ENCODE results near the gene PFKFB4.
A peak's percentile ranks its signal among the peaks of the same experiment; 100 is the strongest.

Gene PFKFB4

DNA sequence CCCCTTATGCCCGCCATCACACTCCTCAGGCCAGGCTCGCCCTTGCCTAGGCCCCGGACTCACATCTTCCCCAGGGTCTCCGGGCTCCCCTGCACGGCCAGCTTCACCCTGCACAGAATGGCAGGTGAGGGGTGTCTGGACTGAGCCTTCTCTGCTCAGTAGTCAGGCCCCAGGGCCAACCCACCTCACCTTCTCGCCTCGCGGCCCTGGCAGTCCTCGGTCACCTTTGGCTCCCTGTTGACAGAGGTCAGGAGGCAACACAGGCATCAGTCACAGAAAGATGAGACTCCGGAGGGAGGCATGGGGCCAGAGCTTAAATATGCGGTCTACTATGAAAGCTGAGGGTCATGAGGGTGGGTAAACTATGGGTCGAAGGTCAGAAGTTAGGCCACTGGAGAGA, 15.3 kb upstream of the PFKFB4 start:
- no peak for DNase-seq
- TF ChIP-seq POLR2A (IDR thresholded peaks at IDR 0.05; ENCODE audit: low read length), result no peak
- no peak for TF ChIP-seq GATA1 (IDR thresholded peaks at IDR 0.05; ENCODE audit: low read depth, low read length)

DNA sequence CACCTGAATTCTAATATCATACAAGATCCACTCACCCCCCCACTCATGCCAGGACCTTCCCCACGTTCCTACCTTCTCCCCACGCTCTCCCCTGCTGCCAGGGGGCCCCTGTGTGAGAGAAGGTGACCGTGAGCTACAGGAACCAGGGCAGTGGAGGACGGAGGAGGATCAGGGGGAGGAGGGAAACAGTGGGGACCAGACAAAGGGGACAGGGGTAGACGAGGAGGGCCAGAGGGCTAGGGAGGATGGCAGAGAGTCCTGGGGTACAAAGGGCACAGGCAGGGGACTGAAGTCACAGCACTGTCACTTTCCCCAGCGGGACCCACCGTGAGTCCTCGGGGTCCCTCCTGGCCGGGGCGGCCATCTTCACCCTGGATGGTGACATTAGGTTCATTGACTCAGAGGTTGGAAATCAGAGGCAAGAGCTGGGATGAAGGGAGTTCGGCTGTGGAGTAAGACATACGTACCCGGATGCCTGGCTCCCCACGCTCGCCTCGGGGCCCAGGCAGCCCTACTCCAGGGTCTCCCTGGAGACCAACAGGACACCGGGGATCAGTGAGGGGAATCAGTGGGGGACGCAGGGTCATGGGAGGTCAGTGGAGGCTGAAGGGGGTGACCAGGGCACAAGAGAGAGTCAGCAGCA, 13.3 kb upstream of the PFKFB4 start:
- no peak for TF ChIP-seq POLR2A (IDR thresholded peaks at IDR 0.05; ENCODE audit: low read length)
- TF ChIP-seq GATA1 (IDR thresholded peaks at IDR 0.05; ENCODE audit: low read depth, low read length), result no peak
- DNase-seq, result no peak

DNA sequence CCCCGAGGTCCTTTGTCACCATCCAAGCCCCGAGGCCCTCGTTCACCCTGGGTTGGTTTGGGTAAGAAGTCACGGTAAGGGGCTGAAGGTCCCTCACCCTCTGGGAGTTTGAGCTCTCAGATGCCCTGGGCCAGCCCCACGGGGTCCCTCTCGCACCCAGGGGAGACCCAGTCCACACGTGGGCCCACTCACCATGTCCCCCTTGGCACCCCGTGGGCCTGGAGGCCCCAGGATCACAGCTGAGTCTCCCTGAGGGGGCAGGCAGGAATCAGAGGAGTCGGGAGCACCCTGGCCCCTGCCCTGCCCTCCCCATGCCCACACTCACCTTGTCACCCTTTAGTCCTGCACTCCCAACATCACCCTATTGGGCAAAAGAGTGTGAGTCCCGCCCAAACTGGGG, 12.8 kb upstream of the PFKFB4 start:
- TF ChIP-seq POLR2A (IDR thresholded peaks at IDR 0.05; ENCODE audit: low read length) (no peak), GATA1 (IDR thresholded peaks at IDR 0.05; ENCODE audit: low read depth, low read length) (no peak)
- no peak for DNase-seq

DNA sequence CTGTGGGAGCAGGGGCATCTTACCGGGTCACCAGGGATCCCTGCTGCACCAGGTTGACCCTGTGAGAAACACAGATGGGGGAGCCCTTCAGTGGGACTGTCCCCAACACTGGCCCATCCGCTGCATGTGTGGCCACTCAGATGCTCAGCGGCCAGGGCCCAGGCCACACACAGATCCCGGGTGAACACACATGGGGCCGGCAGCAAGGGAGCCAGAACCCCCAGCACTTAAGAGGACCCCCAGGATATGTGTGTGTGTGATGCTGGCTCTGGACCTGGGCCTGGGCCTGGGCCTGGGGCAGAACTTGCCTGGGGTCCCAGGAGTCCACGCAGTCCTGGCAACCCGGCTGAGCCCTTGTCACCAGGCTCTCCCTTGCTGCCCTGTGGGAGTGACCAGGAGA, 11.9 kb upstream of the PFKFB4 start:
- no peak for DNase-seq
- TF ChIP-seq GATA1 (IDR thresholded peaks at IDR 0.05; ENCODE audit: low read depth, low read length) (no peak), POLR2A (IDR thresholded peaks at IDR 0.05; ENCODE audit: low read length) (no peak)

DNA sequence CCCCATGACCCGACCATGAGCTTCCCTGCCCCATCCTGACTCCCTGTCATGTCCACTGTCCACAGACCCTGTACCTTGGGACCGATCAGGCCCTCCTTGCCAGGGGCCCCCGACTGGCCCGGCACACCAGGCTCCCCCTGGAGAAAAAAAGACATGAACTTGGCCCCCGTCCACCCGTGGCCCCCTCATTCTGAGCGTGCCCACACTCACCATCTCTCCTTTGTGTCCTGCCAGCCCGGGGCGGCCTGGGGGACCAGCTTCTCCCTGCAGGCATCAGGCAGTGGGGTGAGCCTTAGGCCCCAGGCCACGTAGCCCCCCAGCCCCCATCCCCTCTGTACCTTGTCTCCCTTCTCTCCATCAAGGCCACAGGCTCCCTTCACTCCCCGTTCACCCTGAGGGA, 10.9 kb upstream of the PFKFB4 start:
- TF ChIP-seq GATA1 (IDR thresholded peaks at IDR 0.05; ENCODE audit: low read depth, low read length) (no peak), POLR2A (IDR thresholded peaks at IDR 0.05; ENCODE audit: low read length) (no peak)
- no peak for DNase-seq

DNA sequence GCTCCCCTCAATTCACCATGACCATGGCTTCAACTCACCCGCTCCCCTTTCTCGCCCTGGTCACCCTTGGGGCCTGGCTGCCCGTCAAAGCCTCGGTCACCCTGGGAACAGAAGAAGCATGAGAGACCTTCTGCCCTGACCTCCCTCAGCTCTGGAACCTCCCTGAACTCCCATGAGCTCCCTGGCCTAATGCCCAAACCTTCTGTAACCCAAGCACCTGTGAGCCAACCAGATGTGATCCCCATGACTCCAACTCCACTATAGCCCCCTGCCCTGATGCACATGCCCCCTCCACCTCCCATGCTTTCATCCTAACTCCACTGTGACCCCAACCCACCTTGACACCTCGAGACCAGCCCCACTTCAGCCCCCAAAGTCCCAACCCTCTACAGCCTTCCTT, 10.5 kb upstream of the PFKFB4 start:
- DNase-seq, result no peak
- TF ChIP-seq POLR2A (IDR thresholded peaks at IDR 0.05; ENCODE audit: low read length) (no peak), GATA1 (IDR thresholded peaks at IDR 0.05; ENCODE audit: low read depth, low read length) (no peak)

DNA sequence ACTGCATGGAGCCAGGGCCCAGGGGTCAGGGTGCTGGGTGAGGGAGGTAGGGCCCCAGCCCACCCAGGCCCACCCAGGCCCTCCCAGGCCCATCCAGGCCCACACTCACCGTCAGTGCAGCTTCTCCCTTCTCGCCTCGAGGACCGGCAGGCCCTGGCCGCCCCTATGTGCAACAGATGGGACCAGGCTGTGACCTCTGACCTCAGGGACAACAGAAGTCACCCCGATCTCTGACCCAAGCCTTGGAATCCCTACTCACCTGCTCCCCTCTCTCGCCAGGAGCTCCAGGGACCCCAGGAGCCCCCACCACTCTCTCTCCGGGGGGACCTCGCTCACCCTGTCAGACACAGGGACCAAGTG, 9.8 kb upstream of the PFKFB4 start:
- TF ChIP-seq POLR2A (IDR thresholded peaks at IDR 0.05; ENCODE audit: low read length), result no peak
- TF ChIP-seq GATA1 (IDR thresholded peaks at IDR 0.05; ENCODE audit: low read depth, low read length), result no peak
- no peak for DNase-seq

DNA sequence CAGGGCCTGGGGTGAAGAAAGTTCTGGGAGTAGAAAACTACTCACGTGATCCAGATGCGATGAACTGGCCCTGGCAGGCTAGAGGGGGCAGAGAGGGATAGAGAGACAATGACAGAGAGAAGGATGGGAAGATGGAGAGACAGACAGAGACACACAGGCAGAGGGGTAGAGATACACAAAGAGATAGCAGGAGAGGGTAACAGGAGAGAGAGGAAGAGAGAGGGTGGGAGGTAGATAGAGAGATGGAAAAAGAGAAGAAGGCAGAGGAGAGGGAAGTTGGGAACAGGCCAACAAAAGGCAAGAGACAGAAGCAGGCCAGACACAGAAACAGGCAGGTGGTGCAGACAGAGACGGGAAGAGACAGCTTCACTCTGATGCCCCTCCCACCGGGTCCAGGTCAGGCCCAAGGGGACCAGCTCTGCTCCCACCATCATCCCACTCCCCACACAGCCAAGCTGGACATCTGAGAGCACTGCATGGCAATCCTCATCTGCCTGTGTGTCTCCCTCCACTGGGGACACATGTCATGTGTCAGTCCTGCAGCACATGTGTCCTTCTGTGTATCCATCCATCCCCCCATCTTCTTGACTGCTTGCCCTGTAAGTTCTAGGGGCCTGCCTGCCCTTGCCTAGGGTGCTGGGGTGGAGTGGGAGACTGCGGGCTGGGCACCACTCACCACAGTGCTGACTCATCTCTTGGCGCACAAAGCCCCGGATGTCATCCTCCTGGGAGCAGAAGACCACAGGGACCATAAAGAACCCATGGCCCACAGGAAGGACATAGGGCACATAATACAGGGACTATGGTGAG, 9.2 kb upstream of the PFKFB4 start:
- TF ChIP-seq GATA1 (IDR thresholded peaks at IDR 0.05; ENCODE audit: low read depth, low read length) (no peak), POLR2A (IDR thresholded peaks at IDR 0.05; ENCODE audit: low read length) (no peak)
- peak; percentile 21 to 53 for DNase-seq

DNA sequence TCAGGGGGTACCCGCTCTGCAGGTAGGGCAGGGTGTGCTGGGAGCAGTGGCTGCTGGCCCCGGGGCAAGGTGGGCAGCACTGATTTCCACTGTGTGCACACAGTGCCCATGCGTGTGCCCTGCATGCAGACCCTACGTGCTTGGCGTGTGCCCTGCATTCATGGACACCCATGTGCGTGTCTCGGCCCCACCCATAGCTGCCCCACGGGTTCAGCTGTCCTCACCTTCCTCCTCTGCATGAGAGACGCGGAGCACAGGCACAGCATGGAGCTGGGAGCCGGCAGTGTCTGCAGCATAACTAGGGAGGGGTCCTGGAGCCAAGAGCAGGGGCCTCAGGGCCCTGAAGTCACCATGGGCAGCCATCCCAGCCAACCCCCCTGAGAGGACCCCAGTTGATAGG, 8.6 kb upstream of the PFKFB4 start:
- no peak for TF ChIP-seq GATA1 (IDR thresholded peaks at IDR 0.05; ENCODE audit: low read depth, low read length)
- no peak for TF ChIP-seq POLR2A (IDR thresholded peaks at IDR 0.05; ENCODE audit: low read length)
- no peak for DNase-seq

DNA sequence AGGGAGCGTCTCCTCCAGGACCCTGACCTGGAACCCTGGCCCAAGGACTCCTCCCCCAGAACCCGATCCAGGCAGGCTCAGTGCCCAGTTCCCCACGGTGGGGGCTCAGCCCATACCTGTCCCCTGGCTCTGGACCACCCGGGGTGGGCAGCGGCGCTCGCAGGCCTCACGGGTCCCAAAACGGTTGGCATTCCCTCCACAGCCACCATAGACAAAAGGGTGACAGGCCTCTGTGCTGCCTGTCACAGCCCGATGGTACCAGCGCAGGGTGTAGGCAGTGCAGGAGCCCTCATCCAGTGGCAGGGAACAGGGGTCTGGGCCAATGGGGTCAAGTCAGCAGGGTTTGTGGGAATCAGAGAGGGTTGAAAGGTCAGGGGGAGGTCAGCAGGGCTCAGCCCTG, 8.1 kb upstream of the PFKFB4 start:
- DNase-seq, result no peak
- no peak for TF ChIP-seq POLR2A (IDR thresholded peaks at IDR 0.05; ENCODE audit: low read length)
- TF ChIP-seq GATA1 (IDR thresholded peaks at IDR 0.05; ENCODE audit: low read depth, low read length), result no peak

DNA sequence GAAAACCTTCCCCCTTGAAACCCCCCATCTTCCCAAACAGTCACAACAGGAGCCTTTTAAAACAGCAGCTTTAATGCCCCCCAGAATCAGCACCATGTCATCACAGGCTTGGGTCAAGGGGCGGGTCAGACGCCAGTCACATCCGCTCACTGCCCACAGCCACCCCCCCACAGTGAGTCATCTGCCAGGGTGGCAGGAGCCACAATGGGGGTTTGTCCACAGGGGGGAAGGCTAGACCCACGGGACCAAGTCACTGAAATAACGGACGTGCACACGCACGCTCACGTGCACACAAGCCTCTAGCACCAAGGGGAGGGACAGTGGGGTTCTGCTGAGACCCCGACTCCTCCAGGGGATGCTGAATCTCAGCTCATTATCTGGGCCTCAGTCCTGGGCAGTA, 7.4 kb upstream of the PFKFB4 start:
- TF ChIP-seq POLR2A (IDR thresholded peaks at IDR 0.05; ENCODE audit: low read length), result no peak
- TF ChIP-seq GATA1 (IDR thresholded peaks at IDR 0.05; ENCODE audit: low read depth, low read length), result no peak
- peak in 1 of 2 experiments; percentile 14 for DNase-seq

DNA sequence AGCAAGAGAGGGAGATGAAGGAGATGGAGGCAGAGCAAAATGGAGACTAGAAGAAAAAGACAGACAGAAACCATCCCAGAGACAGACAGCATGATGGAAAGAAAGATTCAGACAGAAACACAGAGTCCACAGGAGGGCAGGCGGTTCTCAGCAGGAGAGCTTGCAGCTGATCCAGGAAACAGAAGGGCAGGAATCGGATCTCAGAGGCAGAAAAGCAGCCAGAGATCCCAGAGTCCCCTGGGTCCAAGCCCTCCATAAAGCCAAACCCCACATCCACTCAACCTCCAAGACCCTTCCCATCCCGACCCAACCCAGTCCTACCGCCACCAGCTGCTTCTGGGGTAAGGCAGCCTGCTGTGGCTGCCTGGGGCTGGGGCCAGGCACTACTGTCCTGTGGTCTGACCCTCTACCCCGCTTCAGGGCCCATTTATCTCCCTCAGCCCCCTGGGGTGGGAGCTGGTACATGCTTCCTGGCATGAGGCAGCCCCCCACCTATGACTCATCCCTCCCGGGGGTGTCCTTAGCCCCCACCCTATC, 6.8 kb upstream of the PFKFB4 start, which contains the start of gene UCN2:
TSS of gene UCN2 (minus strand) at position 400 of the 537 bp plus-strand sequence. CDS start 657 bp downstream, outside the sequence.
- no peak for DNase-seq
- TF ChIP-seq GATA1 (IDR thresholded peaks at IDR 0.05; ENCODE audit: low read depth, low read length) (no peak), POLR2A (IDR thresholded peaks at IDR 0.05; ENCODE audit: low read length) (no peak)

DNA sequence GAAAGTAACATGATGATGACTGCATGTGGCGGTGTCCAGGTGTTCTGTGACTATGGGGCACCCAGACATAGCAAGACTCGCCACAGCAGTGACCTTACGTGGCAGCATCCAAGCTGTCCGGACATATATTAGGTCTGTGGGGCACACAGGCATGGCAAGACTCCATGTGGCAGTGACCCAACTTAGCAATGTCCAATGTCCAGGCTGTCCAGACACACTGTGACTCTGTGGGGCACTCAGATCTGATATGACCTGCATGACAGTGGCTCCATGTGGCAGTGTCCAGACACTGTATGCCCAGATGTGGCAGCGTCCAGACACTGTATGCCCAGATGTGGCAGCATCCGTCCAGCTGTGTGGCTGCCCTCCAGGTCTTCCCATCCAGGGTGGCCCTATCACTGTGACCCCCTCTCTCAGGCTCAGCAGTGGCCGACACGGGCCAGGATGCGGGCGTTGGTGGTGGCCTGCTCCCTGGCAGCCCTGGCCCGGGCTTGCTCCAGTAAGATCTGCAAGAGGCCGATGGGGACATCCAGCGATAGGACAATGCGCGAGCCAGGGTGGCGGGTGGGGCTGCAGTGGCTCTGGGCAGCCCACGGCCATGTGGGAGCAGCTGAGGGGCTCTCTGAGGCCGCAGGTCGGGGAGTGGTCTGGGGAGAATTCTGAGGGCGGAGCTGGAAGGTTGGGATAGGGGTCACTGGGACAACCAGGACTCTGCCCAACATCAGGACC, 5.9 kb upstream of the PFKFB4 start:
- no peak for DNase-seq
- TF ChIP-seq GATA1 (IDR thresholded peaks at IDR 0.05; ENCODE audit: low read depth, low read length) (no peak), POLR2A (IDR thresholded peaks at IDR 0.05; ENCODE audit: low read length) (no peak)
